GM21447 (cell line): ENCODE data around the gene PARD3.
"Not testable (repeated sequence)": the region's sequence is repeated elsewhere in the genome, so short reads cannot be mapped to it uniquely, and the experiment has no call there.

ENCODE experiments used
- ATAC-seq: cut with Tn5 transposase; IDR thresholded peaks from one replicate; pipeline ENCODE4 v1.9.1; 2021; ENCODE audit not compliant: unreplicated experiment

The PARD3 gene

GRCh38 chr10:34815185-34816084 lies at the start of gene PARD3:
TSS of gene PARD3 (minus strand) at chr10:34815296. CDS start at chr10:34814995, 301 bp downstream.
- peak; percentile 45 for ATAC-seq

- no peak for ATAC-seq
These were observed 49.3 kb upstream of the PARD3 start for GRCh38 chr10:34864149-34865067.

GRCh38 chr10:34862892-34863291 lies 47.8 kb upstream of the PARD3 start:
- ATAC-seq = no peak

DNA sequence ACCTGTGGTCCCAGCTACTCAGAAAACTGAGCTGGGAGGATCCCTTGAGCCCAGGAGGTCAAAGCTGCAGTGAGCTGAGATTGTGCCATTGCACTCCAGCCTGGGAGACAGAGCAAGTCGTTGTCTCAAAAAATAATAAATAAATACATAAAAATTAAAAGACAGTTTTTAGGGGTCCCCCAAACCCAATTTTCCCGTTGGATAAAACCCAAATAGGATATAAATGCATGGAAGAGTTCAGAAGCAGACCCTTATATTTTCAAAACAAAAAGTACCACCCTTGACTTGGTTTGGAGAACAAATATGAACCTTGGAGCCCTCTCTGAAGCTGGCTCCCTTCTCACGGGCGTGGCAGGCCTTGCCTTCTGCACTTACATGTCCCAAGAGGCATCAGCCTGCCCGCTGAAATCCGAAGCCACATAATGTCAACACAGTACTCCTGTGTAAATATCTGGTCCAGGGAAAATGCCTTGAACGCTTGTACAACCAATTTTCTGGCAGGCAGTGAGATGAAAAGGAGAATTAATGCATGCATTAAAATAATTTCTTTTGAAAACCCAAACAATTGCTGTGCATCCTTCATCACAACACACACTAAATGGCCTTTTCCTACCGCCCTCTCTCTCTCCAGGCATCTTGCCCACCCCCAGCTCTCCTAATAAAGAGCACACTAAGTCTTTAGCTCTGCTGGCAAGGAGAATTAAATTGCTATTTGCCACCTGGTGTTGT lies 46.4 kb upstream of the PARD3 start:
- ATAC-seq = no peak

DNA sequence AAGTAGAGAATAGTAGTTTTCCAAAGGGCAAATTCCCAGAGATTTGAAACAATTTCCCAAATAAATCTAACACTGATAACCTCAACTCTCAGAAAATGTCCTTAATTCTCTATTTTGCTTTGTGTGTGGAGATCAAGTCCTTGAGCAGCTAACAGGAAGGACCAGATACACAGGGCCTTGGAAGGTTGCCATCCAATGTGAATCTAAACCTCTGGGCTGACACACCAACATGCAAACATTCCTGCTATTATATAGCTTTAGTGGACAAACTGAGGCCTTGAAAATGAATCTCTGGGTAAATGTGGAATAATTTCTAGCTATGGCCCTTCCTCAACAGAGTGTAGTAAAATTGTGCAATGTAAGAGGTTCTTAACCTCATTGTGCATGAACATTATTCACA lies 44.1 kb upstream of the PARD3 start:
- no peak for ATAC-seq

GRCh38 chr10:34858003-34858402 lies 42.9 kb upstream of the PARD3 start:
- ATAC-seq = no peak

DNA sequence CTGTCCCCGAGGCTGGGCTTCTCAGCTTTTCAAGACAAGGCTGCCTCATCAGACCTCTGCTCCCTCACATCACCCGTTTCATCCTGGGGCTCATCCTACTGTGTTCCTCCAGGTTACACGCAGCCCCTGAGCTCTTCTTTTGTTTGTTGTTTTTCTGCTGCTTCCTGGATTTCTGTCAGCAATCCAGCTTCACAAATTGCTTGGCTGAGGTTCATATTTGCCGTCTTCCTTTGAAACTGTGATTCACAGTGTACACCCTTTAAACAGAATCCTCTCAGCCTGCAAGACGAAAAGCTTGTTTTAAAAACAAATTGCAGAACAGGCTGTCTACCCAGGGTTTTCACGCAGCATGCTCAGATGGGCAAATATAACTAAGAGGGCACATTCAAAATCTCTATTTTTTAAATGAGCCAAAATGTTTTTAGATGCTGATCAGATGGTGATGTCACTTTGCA lies 39.1 kb upstream of the PARD3 start:
- no peak for ATAC-seq

GRCh38 chr10:34853357-34853756 lies 38.3 kb upstream of the PARD3 start:
- no peak for ATAC-seq

GRCh38 chr10:34850558-34850957 lies 35.5 kb upstream of the PARD3 start:
- no peak for ATAC-seq

GRCh38 chr10:34850036-34850435 lies 34.9 kb upstream of the PARD3 start:
- no peak for ATAC-seq

DNA sequence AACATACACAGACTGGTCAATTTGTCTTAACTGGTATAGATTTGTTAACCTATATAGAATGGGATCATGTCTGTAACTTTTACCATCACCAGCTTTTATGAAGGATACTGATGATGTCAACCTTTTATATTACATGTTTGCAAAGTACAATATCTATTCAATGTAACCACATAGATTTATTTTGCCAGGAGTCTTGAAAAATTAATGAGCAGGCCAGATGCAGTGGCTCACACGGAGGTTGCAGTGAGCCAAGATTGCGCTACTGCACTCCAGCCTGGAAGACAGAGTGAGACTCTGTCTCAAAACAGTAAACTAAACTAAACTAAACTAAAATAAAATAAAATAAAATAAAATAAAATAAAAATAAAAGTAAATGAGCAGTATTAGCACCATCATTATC lies 30.0 kb upstream of the PARD3 start:
- no peak for ATAC-seq

DNA sequence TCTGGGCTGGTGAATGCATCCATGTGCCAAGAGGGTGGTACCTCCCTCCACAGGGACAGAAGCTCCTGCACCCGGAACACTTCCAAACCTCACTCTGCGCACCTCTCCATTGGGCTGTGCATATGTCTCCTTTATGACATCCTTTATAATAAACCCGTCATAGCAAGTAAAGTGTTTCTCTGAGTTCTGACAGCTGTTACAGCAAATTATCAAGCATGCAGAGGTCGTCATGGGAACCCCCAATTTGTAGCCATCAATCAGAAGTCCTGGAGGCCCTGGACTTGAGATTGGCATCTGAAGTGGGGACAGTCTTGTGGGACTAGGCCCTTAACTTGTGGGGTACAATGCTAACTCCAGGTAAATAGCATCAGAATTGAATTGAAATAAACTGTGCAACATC lies 29.4 kb upstream of the PARD3 start:
- no peak for ATAC-seq

GRCh38 chr10:34843470-34843869 lies 28.4 kb upstream of the PARD3 start:
- ATAC-seq = not testable (repeated sequence)

- no peak for ATAC-seq
These were observed 23.3 kb upstream of the PARD3 start for GRCh38 chr10:34838366-34838900.

DNA sequence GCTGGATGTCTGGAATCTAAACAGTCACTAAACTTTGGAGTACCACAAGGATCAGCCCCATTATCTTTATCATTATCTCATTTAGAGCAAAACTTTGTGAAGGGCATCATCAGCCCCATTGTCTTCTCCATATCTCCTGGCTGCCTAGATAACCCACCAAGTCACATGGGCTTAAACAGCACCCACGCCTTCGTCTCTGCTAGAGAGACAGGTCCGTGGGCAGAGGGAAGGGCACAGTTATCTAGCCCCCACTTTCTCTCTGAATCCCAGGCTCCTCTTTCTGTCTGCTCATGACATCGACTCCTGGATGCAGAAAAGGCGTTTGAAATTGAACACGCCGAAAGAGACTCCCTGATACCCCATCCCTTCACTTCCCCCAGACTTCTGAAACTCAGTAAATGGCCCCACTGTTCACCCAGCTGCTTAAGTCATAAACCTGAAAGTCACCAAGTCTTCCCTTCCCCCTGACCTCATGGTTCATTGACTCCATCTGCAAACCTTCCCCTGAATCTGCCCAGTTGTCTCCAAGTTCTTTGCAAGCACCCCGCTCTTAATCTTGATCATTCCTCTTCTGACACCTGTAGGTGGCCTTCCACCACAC lies 20.9 kb upstream of the PARD3 start:
- ATAC-seq = no peak

DNA sequence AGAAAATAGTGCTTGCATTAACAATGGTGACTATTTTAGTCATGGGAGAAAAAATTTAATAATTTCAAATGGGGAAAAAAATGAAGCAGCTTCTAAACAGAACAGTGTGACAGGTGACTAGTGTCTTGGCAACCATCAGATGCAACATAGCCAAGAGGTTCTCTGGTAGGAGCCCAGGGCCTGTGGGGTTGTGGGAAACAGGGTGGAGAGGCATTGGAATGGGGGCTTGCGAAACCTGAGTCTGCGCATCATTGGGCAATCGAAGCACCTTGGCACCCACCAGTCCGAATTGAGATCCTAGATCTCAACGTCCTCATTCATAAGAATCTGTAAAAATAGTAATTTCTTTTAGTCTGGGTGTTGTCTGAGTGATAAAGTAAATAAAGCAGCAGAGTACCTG lies 19.2 kb upstream of the PARD3 start:
- ATAC-seq = no peak

DNA sequence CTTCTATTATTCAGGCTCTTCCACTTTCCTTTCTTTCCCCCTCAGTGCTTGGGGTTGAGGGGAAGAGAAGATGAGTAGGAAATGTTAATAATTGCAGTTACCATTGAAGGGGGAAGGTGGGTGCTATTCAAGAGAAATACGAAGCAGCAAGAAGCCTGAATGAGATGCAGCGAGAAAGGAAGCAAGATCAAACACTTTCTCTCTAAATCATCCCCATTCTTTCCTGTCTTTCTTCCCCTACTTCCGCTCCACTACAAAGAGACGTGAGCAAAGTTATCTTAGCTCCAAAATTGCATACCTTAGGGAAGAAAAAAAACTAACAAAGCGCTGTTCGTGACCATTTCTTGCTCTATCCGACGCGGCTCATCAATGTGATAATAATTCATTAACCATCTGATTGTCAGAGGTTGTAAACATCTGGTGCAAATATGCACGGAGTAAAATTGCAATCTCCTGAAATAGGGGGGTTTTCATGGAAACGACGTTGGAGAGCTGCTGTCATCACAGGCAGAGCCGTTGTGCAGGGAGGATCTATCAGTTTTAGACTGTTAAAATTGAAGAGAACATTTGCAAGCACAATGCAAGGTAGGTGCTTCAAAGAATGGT lies 15.2 kb upstream of the PARD3 start:
- no peak for ATAC-seq

DNA sequence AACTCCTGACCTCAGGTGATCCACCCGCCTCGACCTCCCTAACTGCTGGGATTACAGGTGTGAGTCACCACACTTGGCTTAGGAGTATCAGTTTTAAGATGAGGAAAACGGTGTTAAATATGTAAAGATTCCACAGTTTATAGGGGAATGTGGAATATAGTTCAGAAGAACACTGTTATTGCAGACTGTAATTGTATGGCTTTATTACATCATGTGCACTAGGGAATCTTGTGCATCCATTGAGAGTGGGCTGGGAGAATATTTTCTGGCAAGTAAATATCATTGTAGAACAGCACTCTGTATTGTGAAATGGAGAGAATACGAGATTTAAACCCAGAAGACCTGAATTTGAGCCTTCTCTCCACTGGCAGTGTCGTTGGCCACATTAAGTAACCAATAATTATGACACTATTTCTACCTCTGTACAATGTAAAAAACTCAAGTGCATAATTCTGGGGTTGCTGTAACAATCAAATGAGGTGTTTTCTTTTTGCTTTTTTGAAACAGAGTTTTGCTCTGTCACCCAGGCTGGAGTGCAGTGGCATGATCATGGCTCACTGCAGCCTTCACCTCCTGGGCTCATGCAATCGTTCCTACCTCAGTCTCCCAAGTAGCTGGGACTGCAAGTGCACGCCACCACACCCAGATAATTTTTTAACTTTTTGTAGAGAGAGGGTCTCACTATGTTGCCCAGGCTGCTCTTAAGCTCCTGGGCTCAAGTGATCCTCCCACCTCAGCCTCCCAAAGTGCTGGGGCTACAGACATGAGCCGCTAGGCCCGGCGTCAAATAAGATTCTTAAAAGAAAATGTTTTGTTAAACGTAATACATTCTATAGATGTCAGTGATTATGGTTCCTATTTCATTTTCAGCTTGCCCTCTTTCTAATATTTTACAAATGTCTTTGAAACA lies 12.0 kb upstream of the PARD3 start:
- no peak for ATAC-seq

GRCh38 chr10:34826221-34826620 lies 11.1 kb upstream of the PARD3 start:
- no peak for ATAC-seq
